Smooth muscle cell (in vitro differentiated cells): Measurements from ENCODE around the gene NTN3. TPM values are rescaled to one million over a fixed set of nuclear protein-coding genes. Genes with fewer than 3 reads are reported as not detected.
"Not testable (repeated sequence)": the region's sequence is repeated elsewhere in the genome, so short reads cannot be mapped to it uniquely, and the experiment has no call there.

Experiments
- DNase-seq: peaks from one replicate; lab custom pipeline; 2025; ENCODE audit not compliant: unreplicated experiment; lab: John Stamatoyannopoulos, UW
- H2AFZ ChIP-seq: fragments of 200-600 bp; sonication (generic); 2 replicates; pipeline ENCODE4 v1.6.0; 2016; ENCODE audit warnings: antibody characterized with exemption, low read depth, mild to moderate bottlenecking
- H3F3A ChIP-seq: fragments of 200-600 bp; sonication (generic); 2 replicates; pipeline ENCODE4 v1.6.0; 2017; ENCODE audit warnings: antibody characterized with exemption, low read depth
- H3K27ac ChIP-seq: fragments of 200-600 bp; sonication (generic); 2 replicates; pipeline ENCODE4 v1.5.1; 2016; ENCODE audit warnings: low read depth, mild to moderate bottlenecking
- H3K27me3 ChIP-seq: fragments of 200-600 bp; sonication (generic); 2 replicates; pipeline ENCODE4 v1.6.1; 2016; ENCODE audit warnings: low read depth, mild to moderate bottlenecking
- H3K36me3 ChIP-seq: fragments of 200-600 bp; sonication (generic); 2 replicates; pipeline ENCODE4 v1.5.1; 2016; ENCODE audit warnings: low read depth
- H3K4me1 ChIP-seq: fragments of 200-600 bp; sonication (generic); 2 replicates; pipeline ENCODE4 v1.5.1; 2016; ENCODE audit warnings: low read depth
- H3K4me2 ChIP-seq: fragments of 200-600 bp; sonication (generic); 2 replicates; pipeline ENCODE4 v1.6.0; 2016; ENCODE audit warnings: mild to moderate bottlenecking
- H3K4me3 ChIP-seq: fragments of 200-600 bp; sonication (generic); 2 replicates; pipeline ENCODE4 v1.5.1; 2016; ENCODE audit warnings: mild to moderate bottlenecking
- H3K79me2 ChIP-seq: fragments of 200-600 bp; sonication (generic); 2 replicates; pipeline ENCODE4 v1.6.0; 2016; ENCODE audit warnings: low read depth, mild to moderate bottlenecking
- H3K9ac ChIP-seq: fragments of 200-600 bp; sonication (generic); 2 replicates; pipeline ENCODE4 v1.6.0; 2016; ENCODE audit warnings: low read depth
- H3K9me3 ChIP-seq: fragments of 200-600 bp; sonication (generic); replicated peaks from 2 replicates; pipeline ENCODE4 v1.5.1; 2016; ENCODE audit warnings: low read depth
- H4K20me1 ChIP-seq: fragments of 200-600 bp; sonication (generic); 2 replicates; pipeline ENCODE4 v1.6.0; 2016; ENCODE audit warnings: low read depth
- CTCF ChIP-seq: fragments of 200-600 bp; sonication (generic); IDR thresholded peaks from 2 replicates; pipeline ENCODE4 v1.5.1; 2017; ENCODE audit warnings: borderline replicate concordance, mild to moderate bottlenecking, antibody characterized with exemption; ENCODE audit not compliant: insufficient read depth, poor library complexity, severe bottlenecking
- WGBS: methylation state at CpG from one replicate; pipeline ENCODE4 v1.1.7; 2016; ENCODE audit warnings: low lambda C conversion rate; 5-methylcytosine and 5-hydroxymethylcytosine counted together
- polyA plus RNA-seq: library from polyadenylated mRNA; unstranded; fragments of >200 nt; fragmentation: Nextera tagmentation; extraction: Ambion mirVana; gene quantifications from 2 replicates; pipeline ENCODE4 v1.2.1, GENCODE V29; 2016
- total RNA-seq: library from RNA; depleted of rRNA; stranded (reverse); fragments of >200 nt; gene quantifications from 2 replicates; pipeline ENCODE4 v1.2.3, GENCODE V29; 2014

Gene NTN3
- total and polyA plus RNA-seq, 2 experiments from 2014 or later: 0.23 to 5.2 TPM

GRCh38 chr16:2436110-2436509, 35.0 kb upstream of the NTN3 start:
- Histone ChIP-seq H2AFZ (no peak overlapping the region), H3K27ac (no peak overlapping the region), H3F3A (no peaks in the 10 kb centered on the region), H3K79me2 (peaks cover 8% of the 10 kb centered on the region), H3K4me2 (no peak overlapping the region), H3K9ac (no peak overlapping the region), H3K27me3 (no peaks in the 10 kb centered on the region), H3K4me1 (no peaks in the 10 kb centered on the region), H3K4me3 (no peak overlapping the region), H4K20me1 (no peaks in the 10 kb centered on the region), H3K36me3 (no peaks in the 10 kb centered on the region), H3K9me3 (no peaks in the 10 kb centered on the region)
- TF ChIP-seq CTCF: no peak
- 98% methylated on average over 9 of the region's 9 CpGs for WGBS
- DNase-seq: no peak

GRCh38 chr16:2437032-2437790, 33.9 kb upstream of the NTN3 start:
- Histone ChIP-seq H3K79me2 (peaks cover under 1% of the 10 kb centered on the region), H3K27ac (no peak overlapping the region), H3K4me1 (no peaks in the 10 kb centered on the region), H4K20me1 (no peaks in the 10 kb centered on the region), H3K27me3 (no peaks in the 10 kb centered on the region), H2AFZ (no peak overlapping the region), H3K9ac (no peak overlapping the region), H3K4me2 (no peak overlapping the region), H3K4me3 (no peak overlapping the region), H3K36me3 (no peaks in the 10 kb centered on the region), H3F3A (no peaks in the 10 kb centered on the region), H3K9me3 (no peaks in the 10 kb centered on the region)
- no peak for DNase-seq
- WGBS: 98% methylated on average over 24 of the region's 24 CpGs
- no peak for TF ChIP-seq CTCF

- Histone ChIP-seq H2AFZ (no peak overlapping the region), H3K9me3 (no peaks in the 10 kb centered on the region), H3K9ac (no peak overlapping the region), H3K36me3 (no peaks in the 10 kb centered on the region), H4K20me1 (no peaks in the 10 kb centered on the region), H3K27me3 (no peaks in the 10 kb centered on the region), H3K27ac (no peak overlapping the region), H3F3A (no peaks in the 10 kb centered on the region), H3K79me2 (no peaks in the 10 kb centered on the region), H3K4me2 (no peak overlapping the region), H3K4me1 (no peaks in the 10 kb centered on the region), H3K4me3 (no peak overlapping the region)
- 97% methylated on average over 14 of the region's 14 CpGs for WGBS
- no peak for DNase-seq
- TF ChIP-seq CTCF: no peak
These were observed 33.0 kb upstream of the NTN3 start for GRCh38 chr16:2438121-2438520.

- no peak overlapping the region for H3K4me3 ChIP-seq
- WGBS: 98% methylated on average over 11 of the region's 11 CpGs
These were observed 31.5 kb upstream of the NTN3 start for GRCh38 chr16:2439598-2439997.

GRCh38 chr16:2441143-2441804, 29.8 kb upstream of the NTN3 start:
- H3K27ac ChIP-seq, H3F3A ChIP-seq, H4K20me1 ChIP-seq, H3K4me1 ChIP-seq, H3K9ac ChIP-seq, H3K4me2 ChIP-seq, H3K9me3 ChIP-seq, H3K36me3 ChIP-seq, DNase-seq, H2AFZ ChIP-seq, H3K79me2 ChIP-seq, H3K4me3 ChIP-seq, H3K27me3 ChIP-seq: not testable (repeated sequence)
- 89% methylated on average over 14 of the region's 15 CpGs for WGBS

More at GRCh38 chr16:2439598-2439997, 31.5 kb upstream of the NTN3 start:
- Histone ChIP-seq H3K4me2 (no peak overlapping the region), H4K20me1 (no peaks in the 10 kb centered on the region), H3K27me3 (no peaks in the 10 kb centered on the region), H3F3A (no peaks in the 10 kb centered on the region), H3K79me2 (no peaks in the 10 kb centered on the region), H3K4me1 (no peaks in the 10 kb centered on the region), H3K27ac (no peak overlapping the region), H2AFZ (no peak overlapping the region), H3K36me3 (no peaks in the 10 kb centered on the region), H3K9me3 (no peaks in the 10 kb centered on the region), H3K9ac (no peak overlapping the region)
- DNase-seq: no peak
- TF ChIP-seq CTCF: no peak
